Stimulated activated CD8-positive, alpha-beta memory T cell treated with anti-CD3 and anti-CD28 coated beads, Interleukin-7, amount 100 ng/mL, for 1 hour (primary cell): ENCODE measurements around the gene PLPP6.

Experiments
- DNase-seq, 2 donors: peaks; one replicate each; pipeline ENCODE4 v3.0.0-alpha.2; 2020; ENCODE audit warnings: low read depth in 2 of 2

The PLPP6 gene

GRCh38 chr9:4700091-4700490 is 38.0 kb downstream of the PLPP6 start:
- DNase-seq, result no peak

- DNase-seq, result no peak
Observed at GRCh38 chr9:4700932-4701331, 38.8 kb downstream of the PLPP6 start.

GRCh38 chr9:4701526-4701925 is 39.4 kb downstream of the PLPP6 start:
- DNase-seq, result no peak

GRCh38 chr9:4704129-4704528 is 42.0 kb downstream of the PLPP6 start:
- no peak for DNase-seq

- no peak for DNase-seq
Observed at GRCh38 chr9:4706021-4706420, 43.9 kb downstream of the PLPP6 start.

GRCh38 chr9:4706971-4707622 is 45.0 kb downstream of the PLPP6 start:
- no peak for DNase-seq

GRCh38 chr9:4709380-4709779 is 47.3 kb downstream of the PLPP6 start:
- no peak for DNase-seq

- no peak for DNase-seq
Observed at GRCh38 chr9:4713849-4714248, 51.8 kb downstream of the PLPP6 start.

- no peak for DNase-seq
Observed at GRCh38 chr9:4714266-4715016, 52.3 kb downstream of the PLPP6 start.
